H9 (cell line): ENCODE results near the gene SH3GL1. TPM values are rescaled to one million over a fixed set of nuclear protein-coding genes. Genes with fewer than 3 reads are reported as not detected.
A peak's percentile ranks its signal among the peaks of the same experiment; 100 is the strongest.

ENCODE experiments used
- DNase-seq: peaks from one replicate; pipeline ENCODE4 v3.0.0-alpha.2; 2017
- H2AFZ ChIP-seq: one replicate; pipeline ENCODE4 v1.6.1; 2013; ENCODE audit warnings: mild to moderate bottlenecking, low read length, control low read depth, moderate library complexity
- H2AK5ac ChIP-seq: 2 replicates; pipeline ENCODE4 v1.6.1; 2013; ENCODE audit warnings: low read length, control low read depth, mixed read lengths; ENCODE audit not compliant: insufficient read length
- H2BK120ac ChIP-seq: one replicate; pipeline ENCODE4 v1.6.1; 2013; ENCODE audit warnings: low read depth, mild to moderate bottlenecking, low read length, control low read depth, inconsistent platforms; ENCODE audit not compliant: poor library complexity, severe bottlenecking
- H2BK12ac ChIP-seq: 2 replicates; pipeline ENCODE4 v1.6.1; 2013; ENCODE audit warnings: low read length, control low read depth, mixed read lengths, low read depth; ENCODE audit not compliant: insufficient read length
- H2BK15ac ChIP-seq: 2 replicates; pipeline ENCODE4 v1.6.1; 2013; ENCODE audit warnings: low read depth, low read length, control low read depth
- H2BK20ac ChIP-seq: one replicate; pipeline ENCODE4 v1.6.1; 2013; ENCODE audit warnings: low read depth, mild to moderate bottlenecking, low read length, control low read depth, inconsistent platforms; ENCODE audit not compliant: poor library complexity, severe bottlenecking
- H2BK5ac ChIP-seq: 2 replicates; pipeline ENCODE4 v1.6.1; 2013; ENCODE audit warnings: low read length, control low read depth, mixed read lengths; ENCODE audit not compliant: insufficient read length
- H3K14ac ChIP-seq: 2 replicates; pipeline ENCODE4 v1.6.1; 2013; ENCODE audit warnings: low read length, control low read depth; ENCODE audit not compliant: insufficient read depth
- H3K18ac ChIP-seq: 2 replicates; pipeline ENCODE4 v1.6.1; 2013; ENCODE audit warnings: low read depth, mild to moderate bottlenecking, mixed read lengths, low read length, control low read depth; ENCODE audit not compliant: insufficient read length
- H3K23ac ChIP-seq: 2 replicates; pipeline ENCODE4 v1.6.1; 2013; ENCODE audit warnings: low read length, control low read depth, mixed read lengths, low read depth; ENCODE audit not compliant: insufficient read length
- H3K23me2 ChIP-seq: 2 replicates; pipeline ENCODE4 v1.6.1; 2013; ENCODE audit warnings: low read depth, mild to moderate bottlenecking, mixed read lengths, low read length, control low read depth; ENCODE audit not compliant: insufficient read length, poor library complexity, severe bottlenecking
- H3K27ac ChIP-seq: 2 replicates; pipeline ENCODE4 v1.5.1; 2013; ENCODE audit warnings: low read length, control low read depth, mixed read lengths, low read depth; ENCODE audit not compliant: insufficient read length
- H3K27me3 ChIP-seq: 2 replicates; pipeline ENCODE4 v1.6.1; 2013; ENCODE audit warnings: low read length, control low read depth, inconsistent platforms; ENCODE audit not compliant: insufficient read depth
- H3K4ac ChIP-seq: 2 replicates; pipeline ENCODE4 v1.6.1; 2013; ENCODE audit warnings: low read depth, mild to moderate bottlenecking, control low read depth, inconsistent platforms, low read length, moderate library complexity
- H3K4me1 ChIP-seq: 2 replicates; pipeline ENCODE4 v1.6.1; 2013; ENCODE audit warnings: low read length, control low read depth, inconsistent platforms; ENCODE audit not compliant: insufficient read depth
- H3K4me2 ChIP-seq: 2 replicates; pipeline ENCODE4 v1.6.1; 2013; ENCODE audit warnings: low read length, control low read depth, mixed read lengths; ENCODE audit not compliant: insufficient read length, insufficient read depth
- H3K56ac ChIP-seq: 2 replicates; pipeline ENCODE4 v1.6.1; 2013; ENCODE audit warnings: low read depth, mild to moderate bottlenecking, mixed read lengths, low read length, control low read depth; ENCODE audit not compliant: insufficient read length
- H3K79me1 ChIP-seq: 2 replicates; pipeline ENCODE4 v1.6.1; 2013; ENCODE audit warnings: low read depth, mild to moderate bottlenecking, moderate library complexity, low read length, control low read depth, inconsistent platforms; ENCODE audit not compliant: insufficient read depth, poor library complexity, severe bottlenecking
- H3K79me2 ChIP-seq: 2 replicates; pipeline ENCODE4 v1.6.1; 2013; ENCODE audit warnings: low read length, control low read depth, inconsistent platforms; ENCODE audit not compliant: insufficient read depth
- H3K9ac ChIP-seq: 2 replicates; pipeline ENCODE4 v1.6.1; 2013; ENCODE audit warnings: low read length, control low read depth, mixed read lengths; ENCODE audit not compliant: insufficient read length; ENCODE audit errors: extremely low read depth
- H3K9me3 ChIP-seq: one replicate; pipeline ENCODE4 v1.6.1; 2013; ENCODE audit warnings: low read depth, low read length, inconsistent platforms; ENCODE audit not compliant: control insufficient read depth
- H3T11ph ChIP-seq: one replicate; pipeline ENCODE4 v1.6.1; 2013; ENCODE audit warnings: mild to moderate bottlenecking, low read length, control low read depth, inconsistent platforms
- H4K20me1 ChIP-seq: one replicate; pipeline ENCODE4 v1.6.1; 2013; ENCODE audit not compliant: control insufficient read depth, insufficient read length, insufficient read depth
- H4K5ac ChIP-seq: 2 replicates; pipeline ENCODE4 v1.6.1; 2013; ENCODE audit warnings: low read depth, mild to moderate bottlenecking, mixed read lengths, low read length, control low read depth; ENCODE audit not compliant: insufficient read length
- H4K8ac ChIP-seq: replicated peaks from 2 replicates; pipeline ENCODE4 v1.6.1; 2013; ENCODE audit warnings: low read length, control low read depth, mixed read lengths, low read depth; ENCODE audit not compliant: insufficient read length
- H4K91ac ChIP-seq: 2 replicates; pipeline ENCODE4 v1.6.1; 2013; ENCODE audit warnings: low read depth, mild to moderate bottlenecking, moderate library complexity, mixed read lengths, low read length, control low read depth; ENCODE audit not compliant: insufficient read length
- H3K27ac Mint-ChIP-seq, 3 experiments: 2 replicates in 2 of 3; 3 replicates in 1 of 3; pipeline ENCODE4 v1.8.0; 2020 to 2021; ENCODE audit warnings: mixed read lengths in 3 of 3, mild to moderate bottlenecking in 1 of 3, moderate library complexity in 1 of 3
- H3K27me3 Mint-ChIP-seq: 2 replicates; pipeline ENCODE4 v1.8.0; 2021; ENCODE audit warnings: low read depth, mild to moderate bottlenecking, moderate library complexity, mixed read lengths
- H3K36me3 Mint-ChIP-seq, 3 experiments: 2 replicates in 2 of 3; 3 replicates in 1 of 3; pipeline ENCODE4 v1.8.0; 2020 to 2021; ENCODE audit warnings: low read depth in 3 of 3, mixed read lengths in 3 of 3; ENCODE audit not compliant: insufficient read depth in 1 of 3
- H3K4me1 Mint-ChIP-seq, 2 experiments: 2 replicates each; pipeline ENCODE4 v1.8.0; 2020; ENCODE audit warnings: mixed read lengths in 2 of 2
- H3K4me3 Mint-ChIP-seq, 2 experiments: 2 replicates in 1 of 2; 3 replicates in 1 of 2; pipeline ENCODE4 v1.8.0; 2020 to 2021; ENCODE audit warnings: mild to moderate bottlenecking in 2 of 2, mixed read lengths in 2 of 2, moderate library complexity in 1 of 2
- H3K9me3 Mint-ChIP-seq, 2 experiments: 2 replicates in 1 of 2; 3 replicates in 1 of 2; pipeline ENCODE4 v1.8.0; 2020; ENCODE audit warnings: mild to moderate bottlenecking in 2 of 2, mixed read lengths in 2 of 2, moderate library complexity in 1 of 2
- CTCF ChIP-seq: fragments of 200-600 bp; sonication (generic); conservative IDR thresholded peaks from 3 replicates; pipeline ENCODE4 v1.8.0; 2021; ENCODE audit warnings: antibody characterized with exemption, mild to moderate bottlenecking
- WGBS: extraction: QIAGEN DNeasy Blood & Tissue Kit; methylation state at CpG from one replicate; pipeline ENCODE4 v1.1.7; 2013; ENCODE audit warnings: missing lambda C conversion rate, low lambda C conversion rate, mixed read lengths; ENCODE audit not compliant: insufficient read length; ENCODE audit errors: extremely low coverage; 5-methylcytosine and 5-hydroxymethylcytosine counted together
- total RNA-seq: library from RNA; stranded (reverse); gene quantifications from 2 replicates; pipeline ENCODE4 v1.2.1, GENCODE V29; 2021

Gene SH3GL1
- total RNA-seq, 1 experiment from 2014 or later: 85.5 TPM

GRCh38 chr19:4328243-4328990, 71.9 kb downstream of the SH3GL1 start:
- H3K79me1 ChIP-seq: no peaks in the 10 kb centered on the region
- no peak overlapping the region for H4K91ac ChIP-seq
- no peaks in the 10 kb centered on the region for H4K20me1 ChIP-seq
- peak overlapping the region in 2 of 3 experiments; percentile 75 to 98; a peak in 2 of 7 replicates for H3K27ac Mint-ChIP-seq
- H2AFZ ChIP-seq: no peak overlapping the region
- no peaks in the 10 kb centered on the region for H3K9me3 ChIP-seq
- no peak overlapping the region for H3K56ac ChIP-seq
- H3K14ac ChIP-seq: peak overlapping the region; percentile 13; the same call in 1 of the 2 replicates
- no peak overlapping the region for H4K5ac ChIP-seq
- no peaks in the 10 kb centered on the region for H3K79me2 ChIP-seq
- no peak overlapping the region for H3K4ac ChIP-seq
- no peak overlapping the region for H3K9ac ChIP-seq
- no peak overlapping the region for H2BK5ac ChIP-seq
- no peak overlapping the region for H3K27ac ChIP-seq
- peaks cover 2% of the 10 kb centered on the region; the same call in 1 of the 2 replicates for H3K27me3 Mint-ChIP-seq
- H3K27me3 ChIP-seq: no peaks in the 10 kb centered on the region
- H2BK12ac ChIP-seq: no peak overlapping the region
- H3K4me1 ChIP-seq: peaks cover 2% of the 10 kb centered on the region; the same call in 1 of the 2 replicates
- no peak overlapping the region for H2BK20ac ChIP-seq
- H3K18ac ChIP-seq: no peak overlapping the region
- H3T11ph ChIP-seq: no peak overlapping the region
- no peak overlapping the region for H2BK120ac ChIP-seq
- H3K4me3 Mint-ChIP-seq: peak overlapping the region; percentile 80 to 87
- H3K4me2 ChIP-seq: peak overlapping the region; percentile 74
- H4K8ac ChIP-seq: no peak overlapping the region
- H2AK5ac ChIP-seq: no peak overlapping the region
- no peaks in the 10 kb centered on the region for H3K9me3 Mint-ChIP-seq
- TF ChIP-seq CTCF: no peak
- H2BK15ac ChIP-seq: no peak overlapping the region
- DNase-seq: peak; percentile 97
- H3K4me1 Mint-ChIP-seq: peaks cover 10 to 15% of the 10 kb centered on the region in 2 experiments
- H3K36me3 Mint-ChIP-seq: peaks cover 2 to 19% (median 9%) of the 10 kb centered on the region in 3 experiments
- WGBS: no CpG with 5 or more reads among the region's 49 CpGs
- peaks cover 9% of the 10 kb centered on the region for H3K23me2 ChIP-seq
- H3K23ac ChIP-seq: no peak overlapping the region
